ENCODE measurements around the gene PCBP2.

DNA sequence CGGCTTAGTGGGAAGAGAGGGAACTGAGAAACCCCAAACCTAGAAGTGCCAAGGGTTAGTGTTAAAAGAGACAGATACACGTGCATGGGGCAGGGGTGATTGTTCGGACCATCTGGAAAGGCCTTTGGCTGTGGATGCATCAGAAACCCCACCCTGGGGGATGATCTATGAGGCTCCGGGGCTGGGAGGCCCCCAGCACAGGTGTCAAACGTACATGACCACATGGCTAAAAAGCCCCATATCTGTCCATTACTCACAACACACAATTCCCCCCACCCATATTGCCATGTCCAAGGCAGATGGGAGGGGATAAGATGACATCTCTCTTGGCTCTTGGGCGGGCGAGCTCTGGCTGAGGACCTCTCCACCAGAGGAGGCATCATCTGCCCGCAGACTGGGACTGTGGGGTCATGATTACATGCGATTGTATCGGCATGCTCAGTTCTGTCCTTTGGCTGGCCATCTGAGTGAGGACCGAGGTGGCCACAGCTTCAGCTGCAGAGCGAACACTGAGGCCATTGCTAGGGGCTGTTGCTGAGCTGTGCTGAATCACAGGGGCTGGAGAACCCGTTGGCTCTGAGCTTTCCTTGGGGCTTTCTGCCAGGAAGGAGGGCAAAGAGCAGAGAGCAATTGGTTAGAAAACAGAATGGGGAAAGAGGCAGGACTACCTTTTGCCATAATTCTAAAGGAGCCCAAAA lies 65.0 kb downstream of the PCBP2 start:
- TF ChIP-seq, protein P1, sequence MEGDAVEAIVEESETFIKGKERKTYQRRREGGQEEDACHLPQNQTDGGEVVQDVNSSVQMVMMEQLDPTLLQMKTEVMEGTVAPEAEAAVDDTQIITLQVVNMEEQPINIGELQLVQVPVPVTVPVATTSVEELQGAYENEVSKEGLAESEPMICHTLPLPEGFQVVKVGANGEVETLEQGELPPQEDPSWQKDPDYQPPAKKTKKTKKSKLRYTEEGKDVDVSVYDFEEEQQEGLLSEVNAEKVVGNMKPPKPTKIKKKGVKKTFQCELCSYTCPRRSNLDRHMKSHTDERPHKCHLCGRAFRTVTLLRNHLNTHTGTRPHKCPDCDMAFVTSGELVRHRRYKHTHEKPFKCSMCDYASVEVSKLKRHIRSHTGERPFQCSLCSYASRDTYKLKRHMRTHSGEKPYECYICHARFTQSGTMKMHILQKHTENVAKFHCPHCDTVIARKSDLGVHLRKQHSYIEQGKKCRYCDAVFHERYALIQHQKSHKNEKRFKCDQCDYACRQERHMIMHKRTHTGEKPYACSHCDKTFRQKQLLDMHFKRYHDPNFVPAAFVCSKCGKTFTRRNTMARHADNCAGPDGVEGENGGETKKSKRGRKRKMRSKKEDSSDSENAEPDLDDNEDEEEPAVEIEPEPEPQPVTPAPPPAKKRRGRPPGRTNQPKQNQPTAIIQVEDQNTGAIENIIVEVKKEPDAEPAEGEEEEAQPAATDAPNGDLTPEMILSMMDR (IDR thresholded peaks at IDR 0.05) = no peak
- TF ChIP-seq POLR2A (IDR thresholded peaks at IDR 0.05) (no peak), POLR2AphosphoS5 (IDR thresholded peaks at IDR 0.05) (no peak), EP300 (IDR thresholded peaks at IDR 0.05) (no peak)
